Adrenal gland (tissue), 19 donors: ENCODE measurements around the gene GPSM3. TPM values are rescaled to one million over a fixed set of nuclear protein-coding genes. Genes with fewer than 3 reads are reported as not detected.

Source experiments
- DNase-seq, 7 donors: peaks; one replicate each; pipeline ENCODE4 v3.0.0-alpha.2; 2019 to 2020
- H3K27ac ChIP-seq, 5 donors: fragments of 200-600 bp; sonication (generic) in 4 of 5; 1 replicate in 3 of 5; 2 replicates in 2 of 5; pipeline versions ENCODE4 v1.5.1 to v1.8.0; 2016 to 2020; ENCODE audit warnings: mild to moderate bottlenecking in 1 of 5
- H3K27me3 ChIP-seq: fragments of 200-600 bp; 2 replicates; pipeline ENCODE4 v1.8.0; 2021
- H3K36me3 ChIP-seq, 2 donors: fragments of 200-600 bp; replicated peaks in 1 of 2; 1 replicate in 1 of 2; 2 replicates in 1 of 2; pipeline versions ENCODE4 v1.5.1 to v1.8.0; 2018 to 2022
- H3K4me1 ChIP-seq, 2 donors: fragments of 200-600 bp; replicated peaks in 1 of 2; 1 replicate in 1 of 2; 2 replicates in 1 of 2; pipeline versions ENCODE4 v1.5.1 to v1.8.0; 2018 to 2021
- H3K4me3 ChIP-seq, 4 donors: fragments of 200-600 bp; sonication (generic) in 3 of 4; one replicate each; pipeline ENCODE4 v1.5.1; 2016 to 2018
- H3K9me3 ChIP-seq, 3 donors: fragments of 200-600 bp; sonication (generic) in 1 of 3; replicated peaks in 1 of 3; 1 replicate in 2 of 3; 2 replicates in 1 of 3; pipeline versions ENCODE4 v1.5.1 to v1.8.0; 2016 to 2021
- CTCF ChIP-seq, 6 experiments: fragments of 450-650 bp in 4 of 6; fragments of 200-600 bp in 2 of 6; sonication (generic) in 1 of 6; IDR thresholded peaks; 1 replicate in 5 of 6; 2 replicates in 1 of 6; pipeline versions ENCODE4 v1.5.1 to v1.8.0; 2016 to 2021; ENCODE audit warnings: antibody characterized with exemption in 6 of 6, mild to moderate bottlenecking in 2 of 6, moderate library complexity in 1 of 6
- POLR2A ChIP-seq, 2 donors: fragments of 450-650 bp; IDR thresholded peaks; one replicate each; pipeline ENCODE4 v1.6.1; 2017; ENCODE audit warnings: antibody characterized with exemption in 2 of 2, mild to moderate bottlenecking in 2 of 2, moderate library complexity in 1 of 2
- WGBS, 4 donors: extraction: QIAGEN DNeasy Blood & Tissue Kit in 2 of 4; methylation state at CpG; one replicate each; pipeline versions ENCODE4 v1.1.5 to v1.1.7; 2013 to 2017; 5-methylcytosine and 5-hydroxymethylcytosine counted together
- intact Hi-C, 2 donors: fragments of 100-400 bp; cut with DNase I; formaldehyde crosslinking; loops; one replicate each; pipeline versions ENCODE4 v1.14.1 to v1.15.0; 2022 to 2023
- long read RNA-seq, 10 donors: library from polyadenylated mRNA in 3 of 10; unstranded in 2 of 10; stranded (forward) in 1 of 10; transcript quantifications; one replicate each; pipeline ENCODE4 v2.0.0 and lab custom pipeline, GENCODE V29; 2021 to 2026
- polyA plus RNA-seq, 3 donors: library from polyadenylated mRNA; stranded (reverse); fragments of 200-250 nt in 2 of 3; fragments of 350-450 nt in 1 of 3; fragmentation: Illumina TruSeq in 1 of 3; extraction: RNeasy Lipid Tissue Mini Kit (QIAGEN cat#74804) in 1 of 3; gene quantifications; one replicate each; pipeline ENCODE4 v1.2.3, GENCODE V29; 2013 to 2014
- total RNA-seq, 9 donors: library from RNA; depleted of rRNA in 4 of 9; stranded (reverse); fragments of >200 nt in 4 of 9; fragments of 120-200 nt in 1 of 9; fragmentation: NEBNext Ultra II Directional in 1 of 9; extraction: Animal tissue kit (Norgen Biotek cat#: 25700) in 1 of 9; gene quantifications; one replicate each; pipeline versions ENCODE4 v1.1.0 to v1.2.4, GENCODE V29; 2013 to 2023
- donor health status: healthy with polysubstance abuse.
- donor health status: Bipolar disorder and iron deficiency.
- donor health status: DM: yes; HTN: yes; CAD: no.
- donor health status: DM: no; HTN: no; CAD: no.
- donor health status: DM: no; HTN: no; CAD: no.
- donor health status: DM: yes; HTN: yes; CAD: no.

Gene GPSM3, protein sequence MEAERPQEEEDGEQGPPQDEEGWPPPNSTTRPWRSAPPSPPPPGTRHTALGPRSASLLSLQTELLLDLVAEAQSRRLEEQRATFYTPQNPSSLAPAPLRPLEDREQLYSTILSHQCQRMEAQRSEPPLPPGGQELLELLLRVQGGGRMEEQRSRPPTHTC
- total RNA-seq (10 to 100 TPM in 8 of 9 donors, 1 to 10 TPM in 1; 3.8 to 40.3 (median 17.6) TPM), polyA plus RNA-seq (10 to 100 TPM in 2 of 3 donors, 1 to 10 TPM in 1; 4.8 to 32.2 (median 15.9) TPM)
- long read RNA-seq, donor 1, partial matches to known transcripts, result 0 of 2 reads
- long read RNA-seq, donor 1, other reads (novel, unspliced or antisense), result 0 of 2 reads
- long read RNA-seq, donor 2, partial matches to known transcripts, result 0 of 2 reads
- long read RNA-seq, donor 2, other reads (novel, unspliced or antisense), result 0 of 2 reads
- long read RNA-seq, donor 3, partial matches to known transcripts, result 0 of 1 reads
- long read RNA-seq, donor 3, other reads (novel, unspliced or antisense), result 0 of 1 reads
- long read RNA-seq, donor 4, partial matches to known transcripts, result 3 of 4 reads
- long read RNA-seq, donor 4, other reads (novel, unspliced or antisense), result 1 of 4 reads
- long read RNA-seq, donor 5, transcript GPSM3-206 (4 exons, 1,476 nt), result major isoform, 6 of 8 reads
- long read RNA-seq, donor 5, partial matches to known transcripts, result 2 of 8 reads
- long read RNA-seq, donor 5, other reads (novel, unspliced or antisense), result 0 of 8 reads
- long read RNA-seq, donor 6, partial matches to known transcripts, result 3 of 6 reads
- long read RNA-seq, donor 6, other reads (novel, unspliced or antisense), result 1 of 6 reads
- long read RNA-seq, donor 7, result 0 reads
- long read RNA-seq, donor 8, partial matches to known transcripts, result 0 of 1 reads
- long read RNA-seq, donor 8, other reads (novel, unspliced or antisense), result 0 of 1 reads
- long read RNA-seq, donor 9, result 0 reads
- long read RNA-seq, donor 10, result 0 reads

DNA sequence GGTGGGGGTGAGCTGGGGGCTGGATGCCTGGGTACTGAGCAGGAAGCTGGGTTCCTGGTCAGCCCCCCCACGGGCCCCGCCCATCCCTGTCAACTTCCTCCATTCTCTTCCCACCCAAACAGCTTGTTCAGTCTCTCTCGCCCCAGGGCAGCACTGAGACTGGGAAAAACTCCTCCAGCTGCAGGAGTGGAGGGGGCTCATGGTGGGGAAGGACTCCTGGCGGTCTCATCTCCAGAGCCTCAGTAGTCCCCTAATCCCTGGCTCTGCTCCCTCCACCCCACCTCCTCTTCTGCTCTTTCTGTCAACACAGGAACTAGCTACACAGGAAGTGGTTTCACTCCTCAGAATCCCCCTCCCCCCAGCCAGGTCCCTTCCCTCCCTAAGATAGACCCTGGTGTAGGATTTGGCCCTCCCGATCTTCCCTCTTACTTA is at the start of gene GPSM3:
Gene GPSM3 (minus strand): TSS at position 36 of the 432 bp plus-strand sequence. CDS start 130 bp downstream, outside the sequence.
- Histone ChIP-seq H3K4me1 (peaks cover 22 to 51% of the 10 kb centered on the region in 2 donors), H3K4me3 (peak within 1 kb of the TSS in 1 of 4 donors; percentile 29), H3K9me3 (no peaks in the 10 kb centered on the region), H3K27ac (peak within 1 kb of the TSS in 3 of 5 donors; percentile 33 to 94 (median 79)), H3K36me3 (peaks cover 0 to 6% of the 10 kb centered on the region in 2 donors), H3K27me3 (no peaks in the 10 kb centered on the region)
- 49 to 64% (median 50%) methylated on average over 3 to 5 of the region's 5 CpGs for WGBS, 4 donors
- peak in 4 of 7 donors; percentile 22 to 50 (median 48) for DNase-seq
- no peak for TF ChIP-seq CTCF (IDR thresholded peaks at IDR 0.05)
- TF ChIP-seq POLR2A (IDR thresholded peaks at IDR 0.05), result no peak
- intact Hi-C loops, result loop anchor here in 1 of 2 donors (5.0 kb wide), 1 partner anchor 80 kb away; no protein-coding TSS in a partner anchor

DNA sequence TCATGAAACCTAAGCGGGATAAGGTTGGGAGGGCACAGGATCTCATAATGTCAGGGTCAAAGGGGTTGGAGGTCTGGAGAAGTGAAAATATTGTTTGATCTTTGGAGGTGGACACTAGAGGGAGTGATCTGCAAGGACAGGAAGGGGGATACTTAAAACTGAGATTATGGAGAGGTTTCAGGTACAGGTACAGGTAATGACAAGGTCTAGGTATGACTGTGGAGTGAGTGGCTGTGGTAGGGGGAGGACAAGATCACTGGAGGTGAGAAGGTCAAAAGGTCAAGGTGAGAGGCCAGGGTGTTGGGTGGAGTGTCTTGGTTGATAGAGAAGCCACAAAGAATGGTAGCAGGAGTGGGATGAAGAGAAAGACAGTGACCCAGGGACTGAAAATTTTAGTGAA is 48.2 kb upstream of the GPSM3 start:
- no peaks in the 10 kb centered on the region for H3K36me3 ChIP-seq
- no peak overlapping the region for H3K4me3 ChIP-seq
- no peaks in the 10 kb centered on the region for H3K4me1 ChIP-seq
- DNase-seq, result no peak
- intact Hi-C loops, result loop anchor here (10.0 kb wide), 2 partner anchors 174 to 554 kb away; no protein-coding TSS in a partner anchor
- H3K27me3 ChIP-seq, result no peaks in the 10 kb centered on the region
- no peak overlapping the region for H3K27ac ChIP-seq
- no peaks in the 10 kb centered on the region for H3K9me3 ChIP-seq
- 70 to 94% (median 87%) methylated on average over 1 of the region's 1 CpG for WGBS, 4 donors
- TF ChIP-seq CTCF (IDR thresholded peaks at IDR 0.05), result no peak

DNA sequence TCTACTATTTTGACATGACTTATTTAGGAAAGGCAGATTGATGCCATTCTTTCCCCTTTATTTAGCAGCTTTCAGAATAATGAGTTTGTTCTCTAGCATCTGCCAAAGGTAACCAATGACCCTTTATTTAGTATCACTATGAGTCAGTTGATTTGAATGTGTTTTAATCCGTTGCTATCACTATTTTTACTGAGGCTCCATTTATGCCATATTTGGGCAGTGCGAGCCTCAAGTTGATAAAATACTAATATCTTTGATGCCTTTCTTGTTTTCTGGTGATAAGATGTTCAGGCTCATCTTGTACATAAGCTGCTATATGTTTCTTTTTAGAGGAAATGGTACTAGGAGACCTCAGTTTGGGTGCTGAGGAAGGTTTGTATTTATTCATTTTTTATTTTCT is 47.0 kb upstream of the GPSM3 start:
- H3K4me3 ChIP-seq, result no peak overlapping the region
- H3K27me3 ChIP-seq, result no peaks in the 10 kb centered on the region
- TF ChIP-seq CTCF (IDR thresholded peaks at IDR 0.05), result no peak
- no peak for TF ChIP-seq POLR2A (IDR thresholded peaks at IDR 0.05)
- no peaks in the 10 kb centered on the region for H3K4me1 ChIP-seq
- H3K27ac ChIP-seq, result no peak overlapping the region
- no peak for DNase-seq
- H3K36me3 ChIP-seq, result no peaks in the 10 kb centered on the region
- H3K9me3 ChIP-seq, result no peaks in the 10 kb centered on the region
- intact Hi-C loops, result no loop called here
- WGBS, 4 donors, result 62 to 79% (median 72%) methylated on average over 2 of the region's 2 CpGs

GRCh38 chr6:32234934-32235333 is 42.5 kb upstream of the GPSM3 start:
- WGBS, 4 donors, result 55 to 67% (median 59%) methylated on average over 4 of the region's 4 CpGs
- Histone ChIP-seq H3K27me3 (no peaks in the 10 kb centered on the region), H3K9me3 (no peaks in the 10 kb centered on the region), H3K4me3 (no peak overlapping the region), H3K36me3 (no peaks in the 10 kb centered on the region), H3K27ac (peak overlapping the region in 1 of 5 donors; percentile 40), H3K4me1 (no peaks in the 10 kb centered on the region)
- intact Hi-C loops, result no loop called here
- TF ChIP-seq POLR2A (IDR thresholded peaks at IDR 0.05) (no peak), CTCF (IDR thresholded peaks at IDR 0.05) (no peak)
- DNase-seq, result no peak
